ENCODE results near the gene HERC3.

DNA sequence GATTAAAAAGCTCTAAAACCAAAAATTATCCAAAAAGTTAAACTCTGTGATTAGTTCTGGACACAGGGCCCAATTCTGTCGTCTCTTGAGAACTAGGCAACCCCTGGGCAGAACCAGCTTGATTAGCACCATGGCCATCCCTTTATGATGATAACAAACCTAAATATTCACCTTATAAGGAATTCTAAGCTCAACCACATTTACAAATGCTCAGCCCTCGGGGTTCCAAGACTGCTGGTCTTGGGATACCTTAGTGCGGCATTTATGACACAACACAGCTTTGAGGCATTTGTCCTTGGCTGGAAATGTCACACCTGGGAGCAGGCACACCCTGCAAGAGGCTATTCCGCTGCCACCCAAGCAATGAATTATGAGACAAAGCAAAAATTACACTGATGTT is 132.9 kb downstream of the HERC3 start:
- no peak for TF ChIP-seq CTCF (IDR thresholded peaks at IDR 0.05)
- TF ChIP-seq POLR2A (IDR thresholded peaks at IDR 0.05) = no peak

Measured in thyroid gland (tissue), 4 donors.